ENCODE measurements around the gene BHLHE23.
"Not testable (repeated sequence)": the region's sequence is repeated elsewhere in the genome, so short reads cannot be mapped to it uniquely, and the experiment has no call there.

The BHLHE23 gene

DNA sequence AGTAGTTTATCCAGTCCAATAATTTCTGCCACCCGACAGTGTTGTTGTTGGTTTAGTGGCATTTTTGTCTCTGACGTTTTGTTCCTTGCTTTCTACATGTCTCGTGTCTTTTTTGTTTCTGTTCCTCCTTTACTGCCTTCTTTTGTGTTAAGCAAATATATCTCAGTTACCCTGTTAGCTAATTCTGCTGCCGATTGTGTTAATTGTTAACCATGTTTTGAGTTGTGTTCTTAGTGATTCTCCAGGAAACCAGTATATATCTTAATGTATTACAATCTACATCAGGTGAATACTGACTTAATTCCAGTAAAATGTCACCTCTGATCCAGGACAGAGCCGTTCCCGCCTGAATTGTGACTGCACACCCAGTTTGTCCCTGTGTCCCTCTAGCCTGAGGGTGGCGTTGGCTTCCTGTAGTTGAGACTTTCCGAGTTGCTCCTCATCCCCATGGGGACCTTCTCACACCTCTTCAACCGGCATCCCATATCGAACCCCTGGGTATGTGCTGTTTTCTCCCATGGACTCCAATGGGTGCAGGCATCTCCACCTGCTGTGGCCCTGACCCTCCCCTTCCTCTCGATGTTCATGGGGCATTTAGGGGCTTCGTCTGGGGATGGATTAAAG lies 35.8 kb upstream of the BHLHE23 start:
- no peak for DNase-seq

DNA sequence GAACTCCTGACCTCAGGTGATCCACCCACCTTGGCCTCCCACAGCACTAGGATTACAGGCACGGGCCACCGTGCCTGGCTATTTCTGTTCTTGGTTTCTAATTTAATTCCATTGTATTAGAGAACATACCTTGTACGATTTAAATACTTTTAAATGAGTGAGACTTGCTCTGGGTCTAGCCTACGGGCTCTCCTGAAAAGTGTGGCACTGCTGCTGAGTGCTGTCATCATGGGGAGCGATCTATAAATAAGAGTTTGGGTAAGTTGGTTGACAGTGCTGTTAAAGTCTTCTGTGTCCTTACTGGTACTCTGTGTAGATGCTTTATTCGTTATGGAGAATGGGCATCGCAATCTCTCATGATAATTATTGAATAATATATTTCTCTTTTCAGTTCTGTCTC lies 35.0 kb upstream of the BHLHE23 start:
- DNase-seq, result no peak

DNA sequence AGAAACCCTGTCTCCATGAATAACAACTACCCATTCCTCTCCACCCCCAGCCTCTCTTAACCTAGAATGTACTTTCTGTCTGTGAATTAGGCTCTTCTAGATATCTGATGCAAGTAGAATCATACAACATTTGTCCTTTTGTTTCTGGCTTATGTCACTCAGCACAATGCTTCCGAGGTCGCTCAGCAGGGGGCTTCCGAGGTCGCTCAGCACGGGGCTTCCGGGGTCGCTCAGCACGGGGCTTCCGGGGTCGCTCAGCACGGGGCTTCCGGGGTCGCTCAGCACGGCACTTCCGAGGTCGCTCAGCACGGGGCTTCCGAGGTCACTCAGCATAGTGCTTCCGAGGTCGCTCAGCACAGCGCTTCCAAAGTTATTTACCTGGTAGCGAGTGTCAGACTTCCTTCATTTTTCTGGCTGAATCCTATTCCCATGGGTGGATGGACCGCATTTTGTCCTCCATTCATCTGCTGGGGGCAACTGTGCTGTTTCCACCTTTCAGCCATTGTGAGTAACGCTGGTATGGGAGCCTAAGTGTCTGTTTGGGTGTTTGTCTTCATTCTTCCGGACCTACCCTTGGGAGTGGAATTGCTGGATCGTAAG lies 31.0 kb upstream of the BHLHE23 start:
- DNase-seq, result no peak

DNA sequence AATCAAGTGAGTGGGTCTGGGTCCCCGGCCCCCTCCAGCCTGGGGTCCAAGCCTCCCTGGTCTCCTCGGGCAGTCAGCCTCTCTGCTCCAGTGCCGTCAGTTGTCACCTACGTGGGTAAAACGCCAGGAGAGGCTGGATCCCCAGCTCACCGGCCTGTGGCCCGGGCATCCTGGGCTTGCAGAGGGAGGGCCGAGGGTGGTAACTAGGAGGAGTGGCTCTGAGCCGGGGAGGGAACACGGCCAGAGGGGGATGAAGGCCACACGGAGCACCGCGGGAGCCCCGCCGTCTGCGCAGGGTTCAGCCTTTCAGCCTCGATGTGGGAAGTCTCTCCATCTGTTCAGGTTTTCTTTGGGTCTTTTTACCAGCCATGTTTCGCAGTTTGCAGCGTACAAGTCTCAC lies 29.5 kb upstream of the BHLHE23 start:
- DNase-seq, result no peak

DNA sequence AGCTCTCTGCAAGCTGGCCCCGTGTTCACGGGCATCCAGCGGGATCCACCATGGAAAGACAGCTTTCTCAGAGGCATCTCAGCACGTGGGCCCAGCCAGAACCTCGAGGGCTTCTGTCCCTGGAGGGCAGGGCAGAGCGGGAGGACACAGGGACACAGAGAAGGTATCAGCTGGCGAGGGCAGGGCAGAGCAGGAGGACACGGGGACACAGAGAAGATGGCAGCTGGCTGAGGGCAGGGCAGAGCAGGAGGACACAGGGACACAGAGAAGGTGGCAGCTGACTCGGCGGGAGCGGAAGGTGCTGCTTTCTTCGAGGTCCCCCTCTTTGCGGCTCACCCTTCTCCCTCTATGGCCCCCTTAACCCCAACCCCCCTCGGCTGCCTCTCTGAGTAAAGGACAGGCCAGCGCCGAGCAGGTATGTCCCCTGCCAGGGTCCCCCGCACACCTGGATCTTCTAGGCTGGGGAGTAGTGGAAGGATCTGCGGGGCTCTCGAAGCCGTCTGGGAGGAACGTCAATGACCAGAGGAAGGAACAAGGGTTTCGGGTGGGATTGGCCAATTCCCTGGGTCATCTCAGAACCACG lies 28.9 kb upstream of the BHLHE23 start:
- DNase-seq, result no peak

DNA sequence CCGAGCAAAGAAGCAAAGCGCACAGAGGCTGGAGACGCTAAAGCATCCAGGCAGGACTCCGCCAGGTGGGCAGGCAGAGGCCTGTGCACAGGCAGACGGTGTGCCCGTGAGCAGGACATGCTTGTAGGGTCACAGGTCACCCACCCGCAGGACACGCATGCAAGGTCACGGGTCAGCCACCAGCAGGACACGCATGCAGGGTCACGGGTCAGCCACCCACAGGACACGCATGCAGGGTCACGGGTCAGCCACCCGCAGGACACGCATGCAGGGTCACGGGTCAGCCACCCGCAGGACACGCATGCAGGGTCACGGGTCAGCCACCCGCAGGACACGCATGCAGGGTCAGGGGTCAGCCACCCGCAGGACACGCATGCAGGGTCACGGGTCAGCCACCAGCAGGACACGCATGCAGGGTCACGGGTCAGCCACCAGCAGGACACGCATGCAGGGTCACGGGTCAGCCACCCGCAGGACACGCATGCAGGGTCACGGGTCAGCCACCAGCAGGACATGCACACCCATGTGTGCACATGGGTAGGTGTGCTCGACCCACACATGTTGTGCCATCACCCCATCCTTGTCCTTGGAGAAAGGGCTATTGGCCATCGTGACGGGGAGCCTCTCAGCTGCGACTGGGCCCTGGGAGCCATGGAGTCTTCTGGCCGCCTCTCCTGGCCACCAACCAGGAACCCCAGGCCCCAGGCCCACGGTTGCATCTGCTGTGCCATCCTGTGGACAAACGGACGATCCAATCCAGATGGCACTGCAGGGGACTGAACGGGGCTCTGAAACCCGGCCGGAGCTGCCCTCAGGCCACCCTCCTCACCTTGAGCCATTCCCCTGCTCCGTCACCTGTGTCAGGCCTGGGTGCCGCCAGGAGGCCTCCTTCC lies 28.2 kb upstream of the BHLHE23 start:
- not testable (repeated sequence) for DNase-seq

DNA sequence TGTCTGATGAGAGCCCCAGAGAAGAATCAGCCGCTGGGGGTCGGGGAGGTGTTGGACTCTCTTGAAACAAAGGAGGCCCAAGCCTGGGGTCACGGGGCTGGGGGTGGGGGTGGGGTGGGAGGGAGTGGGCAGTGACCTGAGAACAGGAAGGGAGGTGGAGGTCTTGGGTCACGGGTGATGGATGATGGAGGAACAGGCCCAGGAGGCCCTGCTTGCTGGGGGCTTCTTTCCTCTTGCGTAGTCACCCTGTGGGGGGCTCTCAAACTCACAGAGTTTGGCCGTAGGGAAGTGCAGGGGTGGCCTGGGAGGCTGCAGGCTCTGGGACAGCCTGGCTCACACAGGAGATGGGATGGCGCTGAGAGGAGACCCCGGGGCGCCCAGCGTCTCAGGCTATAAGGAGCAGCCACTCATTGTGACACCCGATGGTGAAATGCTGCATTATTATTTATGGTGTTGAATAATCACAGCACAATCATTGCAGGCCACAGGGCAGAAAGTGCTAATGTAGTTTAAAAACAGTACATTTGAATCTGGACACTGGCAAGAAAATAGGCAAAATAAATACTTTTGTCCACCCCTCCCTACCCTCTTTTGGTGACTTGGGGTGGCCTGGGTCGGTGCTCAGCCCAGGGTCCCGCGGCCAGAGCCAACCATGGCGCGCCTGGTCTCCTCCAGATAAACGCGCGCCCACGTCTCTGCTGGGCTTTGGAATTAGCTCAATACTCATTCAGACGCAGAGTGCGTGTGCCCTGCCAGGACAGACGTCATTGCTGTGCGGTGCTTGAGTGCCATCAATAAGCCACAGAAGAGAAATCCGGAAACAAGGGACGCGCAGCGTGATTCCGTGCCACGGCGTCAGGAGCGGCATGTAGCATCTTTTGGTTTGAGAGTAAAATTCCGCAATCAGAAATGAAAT lies 27.3 kb upstream of the BHLHE23 start:
- no peak for DNase-seq

DNA sequence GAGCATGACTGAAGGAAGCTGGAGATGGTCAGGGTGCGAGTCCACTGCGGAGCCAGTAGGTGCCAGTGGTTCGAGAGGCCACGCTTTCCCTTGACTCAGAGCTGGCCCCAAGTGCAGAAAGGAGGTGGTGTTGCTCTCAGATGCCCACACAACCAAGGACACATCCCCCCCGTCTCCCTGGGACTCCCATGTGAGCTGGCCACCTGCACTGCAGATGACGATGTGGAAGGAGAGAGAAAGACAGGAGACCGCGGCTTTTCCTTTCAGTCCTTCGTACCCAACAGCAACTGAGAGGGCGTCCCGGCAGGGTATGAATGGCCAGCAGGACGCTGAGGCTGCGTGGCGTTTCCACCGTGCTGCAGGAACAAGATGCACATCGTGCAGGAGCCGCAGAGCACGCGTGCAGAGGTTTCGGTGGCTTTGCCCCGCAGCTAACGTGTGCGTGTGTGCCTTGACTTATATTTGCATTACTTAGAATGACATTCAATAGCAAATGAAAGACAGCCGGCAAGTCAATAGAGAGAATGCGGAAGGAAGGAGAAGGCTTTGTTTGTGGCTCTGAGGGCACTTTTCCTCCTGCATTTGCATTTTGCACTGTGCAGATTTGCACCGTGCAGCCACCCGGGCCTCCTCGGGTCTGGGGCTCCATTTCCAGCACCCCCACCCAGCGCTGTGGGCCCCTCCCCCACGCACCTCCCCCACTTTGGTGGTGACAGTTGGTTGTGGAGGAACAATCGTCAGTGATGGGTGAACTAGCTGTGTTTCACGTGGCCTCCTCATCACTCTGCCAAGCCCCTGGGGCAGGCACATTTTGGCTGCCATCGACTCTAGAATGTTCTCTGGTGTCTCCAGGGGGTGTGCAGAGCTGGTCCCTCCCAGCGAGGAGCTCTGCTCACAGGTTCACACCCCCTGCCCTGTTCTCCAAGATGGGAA lies 26.4 kb upstream of the BHLHE23 start:
- DNase-seq, result no peak

DNA sequence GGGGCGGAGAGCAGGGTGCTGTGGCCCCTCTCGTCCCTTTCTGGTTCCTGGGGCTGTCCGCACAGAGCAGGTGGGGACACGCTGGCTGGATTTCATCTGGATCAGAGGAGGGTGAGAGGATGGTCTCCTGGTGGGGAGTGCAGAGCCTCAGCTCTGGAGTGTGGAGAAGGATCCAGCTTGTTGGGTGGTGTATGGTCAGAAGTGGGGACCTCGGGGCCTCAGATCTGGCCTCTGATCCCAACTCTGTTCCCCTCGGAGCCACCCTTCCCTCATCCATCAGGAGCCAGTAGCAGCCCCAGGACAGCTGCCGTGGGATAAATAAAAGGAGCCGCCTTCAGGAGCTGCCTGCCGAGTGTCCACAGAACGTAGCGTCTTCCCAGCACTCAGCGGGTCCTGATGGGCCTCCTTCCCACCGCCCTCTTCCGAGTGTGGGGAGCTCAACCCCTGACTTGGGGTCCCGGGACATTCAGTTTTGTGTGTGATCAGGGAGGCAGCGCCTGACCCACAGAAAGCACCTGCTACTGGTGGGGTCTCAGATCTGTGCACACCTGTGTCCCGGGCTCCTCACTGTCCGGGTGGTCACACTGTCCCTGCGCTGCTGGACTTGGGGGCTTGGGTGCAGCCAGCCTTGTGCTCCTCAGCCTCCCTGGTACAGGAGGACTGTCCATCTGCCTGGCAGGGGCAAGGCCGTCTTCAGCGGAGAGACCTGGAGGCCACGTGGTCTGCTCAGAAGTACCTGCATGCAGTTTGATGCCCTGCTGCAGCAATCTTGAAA lies 25.4 kb upstream of the BHLHE23 start:
- DNase-seq, result no peak

DNA sequence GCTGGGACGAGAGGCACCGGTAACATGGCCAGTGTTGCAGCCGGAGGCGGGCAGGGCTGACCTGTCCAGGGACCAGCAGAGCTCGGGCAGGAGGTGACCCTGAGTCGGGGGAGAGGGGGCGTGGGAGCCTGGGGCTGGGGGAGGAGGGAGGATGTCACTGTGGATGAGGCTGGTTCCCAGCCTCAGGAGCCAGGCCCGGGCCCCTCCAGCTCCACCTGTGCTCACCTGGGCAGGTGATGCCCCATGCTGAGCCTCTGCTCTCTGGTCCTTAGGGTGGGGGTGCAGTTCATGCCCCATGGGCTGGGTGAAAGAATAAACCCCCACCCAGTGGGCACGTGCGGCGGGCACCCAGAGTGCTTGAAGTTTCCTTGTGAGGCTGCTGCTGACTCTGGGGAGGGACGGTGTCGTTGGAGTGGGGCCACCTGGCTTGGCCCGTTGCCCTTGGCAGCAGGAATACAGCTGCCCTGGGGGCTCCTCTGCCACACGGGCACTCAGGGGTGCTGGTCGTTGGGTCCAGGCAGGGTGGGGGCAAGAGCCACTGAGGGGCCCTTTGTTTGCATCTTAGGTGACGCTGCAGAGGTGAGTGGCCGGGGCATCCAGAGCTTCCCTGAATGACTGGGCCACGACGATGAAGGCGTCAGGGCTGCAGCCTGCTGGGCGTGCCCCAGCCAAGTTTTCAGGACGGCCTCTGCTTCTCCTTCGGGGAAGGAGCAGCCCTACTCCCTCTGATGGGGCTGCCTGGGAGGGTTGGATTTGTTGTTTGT lies 24.7 kb upstream of the BHLHE23 start:
- no peak for DNase-seq

DNA sequence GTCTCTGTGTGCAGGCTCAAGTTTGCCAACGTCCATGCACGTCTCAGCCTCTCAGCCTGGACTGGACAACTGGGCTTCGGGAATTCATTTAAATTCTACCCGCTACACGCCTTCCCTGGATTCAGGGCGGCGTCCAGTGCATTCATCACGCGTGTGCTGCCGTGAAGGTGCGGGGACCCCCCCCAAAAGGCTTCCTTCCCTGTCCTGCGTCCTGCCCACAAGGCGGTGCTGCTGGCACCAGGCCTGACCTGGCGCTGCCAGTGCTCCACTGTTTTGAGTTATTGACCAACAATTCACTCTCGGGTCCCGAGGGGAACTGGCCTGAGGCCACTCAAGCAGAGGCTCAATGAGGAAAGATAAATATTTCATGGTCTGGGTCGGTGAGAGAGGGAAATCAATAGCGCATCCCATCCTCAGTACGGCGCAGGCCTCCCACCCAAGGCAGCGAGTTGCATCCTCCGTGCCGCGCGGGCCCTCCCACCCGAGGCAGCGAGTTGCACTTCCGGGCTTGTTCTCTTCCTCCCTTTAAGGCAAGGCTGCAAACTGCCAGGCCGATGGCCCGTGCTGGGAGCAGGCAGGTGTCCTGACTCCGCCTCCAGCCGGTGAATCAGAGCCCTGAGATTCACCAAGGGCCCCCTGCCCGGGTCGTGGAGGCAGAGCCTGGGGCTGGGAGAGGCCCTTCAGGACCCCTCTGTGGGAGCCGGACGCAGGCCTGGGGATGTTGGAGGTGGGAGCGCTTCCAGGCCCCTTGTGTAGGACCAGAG lies 22.8 kb upstream of the BHLHE23 start:
- DNase-seq, result no peak

DNA sequence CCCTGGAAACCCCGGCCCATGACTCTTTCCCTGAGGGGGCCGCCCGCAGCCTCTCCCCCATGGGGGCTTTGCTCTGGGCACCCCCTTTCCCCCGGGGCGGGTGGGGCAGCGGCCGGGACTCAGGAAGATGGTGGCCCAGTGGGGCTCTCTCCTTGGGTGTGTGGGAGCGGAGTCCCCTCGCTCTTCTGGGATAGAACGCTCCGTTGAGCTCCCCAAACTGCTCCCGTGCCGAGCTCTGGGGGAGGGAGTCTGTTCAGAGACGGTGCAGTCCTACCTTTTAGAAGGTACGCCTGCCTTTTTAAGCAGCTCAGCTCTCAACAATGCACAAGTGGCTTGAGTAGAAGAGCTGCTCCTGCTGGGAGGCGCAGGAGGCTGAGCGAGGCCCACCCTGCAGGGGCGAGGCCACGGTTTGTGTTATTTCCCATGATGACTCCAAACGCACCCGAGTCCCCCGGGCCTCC lies 21.7 kb upstream of the BHLHE23 start:
- DNase-seq, result no peak

DNA sequence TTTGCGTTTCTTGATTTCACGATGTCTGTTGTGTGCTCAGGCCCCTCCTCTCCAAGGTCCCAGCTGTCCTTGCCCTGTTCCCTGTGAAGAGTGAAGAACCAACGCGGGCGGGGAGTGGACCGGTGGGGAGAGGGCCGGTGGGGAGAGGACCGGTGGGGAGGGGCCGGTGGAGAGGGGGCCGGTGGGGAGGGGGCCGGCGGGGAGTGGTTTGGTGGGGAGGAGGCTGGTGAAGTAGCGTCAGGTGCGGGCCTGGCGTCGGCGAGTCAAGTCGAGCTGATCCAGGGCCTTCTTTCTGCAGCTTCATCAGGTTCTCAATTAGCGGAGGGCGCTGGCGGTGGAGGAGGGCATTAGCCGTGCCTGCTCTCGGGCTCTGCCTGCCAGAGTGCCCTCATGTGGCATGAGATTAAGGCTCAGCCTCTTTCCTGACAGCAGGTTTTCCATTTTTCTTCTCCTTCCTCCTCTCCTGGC lies 21.2 kb upstream of the BHLHE23 start:
- no peak for DNase-seq

DNA sequence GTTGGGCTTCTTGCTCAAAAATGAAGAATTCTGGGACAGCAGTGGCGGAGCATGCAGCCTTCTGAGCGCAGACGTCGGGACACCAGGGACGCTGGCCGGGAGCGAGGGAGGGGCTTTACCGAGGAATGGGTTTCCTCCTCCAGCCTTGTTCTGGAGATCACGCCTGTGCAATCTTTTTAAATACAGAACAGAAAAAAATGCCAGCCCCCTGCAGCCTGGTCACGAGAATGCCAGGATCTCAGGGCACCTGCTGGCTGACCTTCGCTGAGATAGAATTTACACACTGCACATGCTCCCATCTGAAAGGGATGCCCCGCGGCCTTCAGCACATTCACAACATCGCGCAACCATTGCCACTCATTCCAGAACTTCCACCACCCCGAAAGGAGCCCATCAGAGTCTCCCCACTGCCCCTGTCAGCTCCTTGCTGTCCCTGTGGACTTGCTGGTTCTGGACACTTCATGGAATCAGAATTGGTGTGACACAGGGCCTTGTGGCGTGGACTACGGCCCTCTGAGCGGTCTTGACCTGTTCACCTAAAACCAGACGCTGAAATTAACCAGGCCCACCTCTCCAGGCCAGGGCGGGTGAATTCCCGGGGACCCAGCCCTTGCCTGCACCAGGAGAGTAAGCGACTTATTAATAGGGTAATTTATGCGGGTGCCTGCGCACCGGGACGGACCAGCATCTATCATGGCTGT lies 20.6 kb upstream of the BHLHE23 start:
- no peak for DNase-seq

DNA sequence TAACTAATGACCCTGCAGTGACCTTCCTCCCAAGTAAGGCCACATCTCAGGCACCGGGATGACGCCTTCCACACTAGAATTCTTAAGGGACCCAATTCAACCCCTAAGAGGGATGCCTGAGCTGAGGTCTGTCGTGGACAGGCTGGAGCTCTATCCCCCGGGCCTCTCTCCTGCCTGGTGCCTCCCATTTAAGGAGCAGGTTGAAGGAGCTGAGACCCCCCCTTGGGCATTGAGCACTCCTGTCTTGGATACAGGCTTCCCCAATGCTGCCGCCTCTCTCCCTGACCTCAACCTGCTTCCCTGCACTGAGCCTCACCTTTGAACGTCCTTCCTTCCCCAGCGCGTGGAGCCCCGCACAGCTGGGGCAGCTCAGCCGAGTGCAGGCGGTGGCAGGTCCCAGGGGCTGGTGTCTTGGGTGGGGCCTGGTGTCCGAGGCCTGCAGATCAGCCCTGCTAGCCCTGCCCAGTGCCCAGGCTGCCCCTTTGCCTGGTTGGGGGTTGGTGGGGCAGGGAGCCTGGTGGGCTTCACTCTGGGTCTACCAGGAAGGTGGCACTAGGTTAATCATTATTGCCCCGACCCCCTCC lies 19.9 kb upstream of the BHLHE23 start:
- no peak for DNase-seq

DNA sequence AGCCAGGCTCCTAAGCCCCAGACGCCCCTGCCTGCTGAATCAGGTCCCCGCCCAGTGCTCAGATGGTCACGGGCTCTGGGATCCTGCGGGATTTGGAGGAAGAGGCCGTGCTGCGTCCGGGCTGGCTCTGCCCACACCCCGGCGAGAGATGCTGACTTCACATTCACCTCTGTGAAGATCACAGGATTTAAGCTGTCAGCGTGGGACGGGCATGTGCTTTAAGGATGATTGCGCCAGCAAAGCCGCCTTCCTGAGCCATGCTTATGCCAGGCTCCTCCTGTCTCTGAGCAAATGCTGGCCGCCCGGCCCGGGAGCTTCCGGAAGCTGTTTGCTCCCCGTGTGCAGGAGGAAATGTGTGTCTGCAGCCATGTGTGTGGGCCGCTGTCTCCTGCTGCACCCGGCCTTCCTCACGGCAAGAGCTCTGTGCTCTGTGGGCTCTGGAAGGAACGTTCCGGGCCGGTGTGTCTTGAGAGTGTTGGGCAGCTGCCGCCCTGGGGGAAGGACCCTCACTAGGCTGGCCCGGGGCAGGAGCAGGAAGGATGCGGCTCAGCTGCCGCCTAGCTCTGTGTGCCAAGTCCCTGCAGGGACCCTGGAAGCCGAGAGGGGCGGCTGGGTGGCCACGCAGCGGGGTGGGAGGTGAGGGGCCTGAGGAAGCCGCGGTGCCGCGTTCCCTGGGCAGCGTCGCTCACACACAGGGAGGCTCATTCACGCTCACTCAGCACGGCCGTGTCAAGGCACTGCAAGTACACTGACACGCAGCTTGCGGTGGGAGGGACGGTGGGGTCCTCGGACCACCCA lies 19.0 kb upstream of the BHLHE23 start:
- DNase-seq, result no peak
